Mesangial cell (primary cell): ENCODE data around the gene CTNNB1. TPM values are rescaled to one million over a fixed set of nuclear protein-coding genes. Genes with fewer than 3 reads are reported as not detected.

Experiments
- total RNA-seq: library from RNA; depleted of rRNA; stranded (reverse); fragments of >200 nt; gene quantifications from 2 replicates; pipeline ENCODE4 v1.2.3, GENCODE V29; 2015

Gene CTNNB1
- 445 and 479 TPM in 2 replicates for total RNA-seq

DNA sequence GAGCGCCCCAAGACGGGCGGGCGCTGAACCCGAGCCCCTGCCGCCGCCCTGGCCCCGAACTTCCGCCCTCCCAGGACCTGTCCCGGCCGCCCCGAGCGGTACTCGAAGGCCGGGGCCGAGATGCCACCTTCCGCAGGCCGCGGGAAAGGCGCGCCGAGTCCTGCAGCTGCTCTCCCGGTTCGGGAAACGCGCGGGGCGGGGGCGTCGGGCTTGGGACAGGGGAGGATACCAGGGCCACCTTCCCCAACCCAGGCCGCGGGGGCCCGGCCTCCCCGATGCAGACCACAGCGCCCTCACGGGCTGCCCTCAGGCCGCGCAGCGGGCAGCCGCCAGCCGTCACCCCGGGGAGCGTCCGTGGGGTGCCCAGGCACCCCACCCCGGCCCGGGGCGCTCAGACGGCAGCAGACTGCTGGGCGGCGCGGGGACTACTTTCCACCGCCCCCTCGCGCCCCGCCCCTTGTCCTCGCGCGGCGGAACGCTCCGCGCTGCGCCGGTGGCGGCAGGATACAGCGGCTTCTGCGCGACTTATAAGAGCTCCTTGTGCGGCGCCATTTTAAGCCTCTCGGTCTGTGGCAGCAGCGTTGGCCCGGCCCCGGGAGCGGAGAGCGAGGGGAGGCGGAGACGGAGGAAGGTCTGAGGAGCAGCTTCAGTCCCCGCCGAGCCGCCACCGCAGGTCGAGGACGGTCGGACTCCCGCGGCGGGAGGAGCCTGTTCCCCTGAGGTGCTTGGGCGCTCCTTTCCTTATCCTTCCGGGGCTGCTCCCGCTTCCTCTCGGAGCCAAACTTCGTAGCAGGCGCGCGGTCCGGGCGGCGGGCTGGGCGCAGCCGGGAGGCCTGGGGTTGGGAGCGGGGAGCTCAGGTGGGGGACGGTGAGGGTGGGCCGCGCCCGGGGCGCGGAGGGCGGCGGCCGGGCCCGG is at the start of gene CTNNB1:
Gene CTNNB1 (plus strand): TSS at position 556 of the 916 bp plus-strand sequence. CDS start 24,564 bp downstream, outside the sequence.

